ENCODE results near the gene PRRT1. TPM values are rescaled to one million over a fixed set of nuclear protein-coding genes. Genes with fewer than 3 reads are reported as not detected.

PRRT1 gene
- total RNA-seq, 1 donor from 2014 or later = not detected

GRCh38 chr6:32177183-32177787, 25.5 kb upstream of the PRRT1 start:
- Histone ChIP-seq H2AFZ (replicated peaks) (peak overlapping the region; percentile 42), H4K20me1 (ENCODE audit: low read depth) (peaks cover 31% of the 10 kb centered on the region), H3F3A (ENCODE audit: low read depth) (peaks cover 20% of the 10 kb centered on the region), H3K27ac (peak overlapping the region; percentile 93), H3K27me3 (no peaks in the 10 kb centered on the region), H3K4me1 (peaks cover 24% of the 10 kb centered on the region), H3K4me3 (peak overlapping the region; percentile 99), H3K9ac (peak overlapping the region; percentile 33), H3K79me2 (ENCODE audit: low read depth) (peaks cover 59% of the 10 kb centered on the region), H3K36me3 (no peaks in the 10 kb centered on the region), H3K4me2 (peak overlapping the region; percentile 93), H3K9me3 (ENCODE audit: low read depth) (no peaks in the 10 kb centered on the region)
- Mint-ChIP-seq H3K27ac (peak overlapping the region; percentile 90), H3K27me3 (ENCODE audit: insufficient read depth, low read depth) (peaks cover 9% of the 10 kb centered on the region), H3K4me1 (peaks cover 38% of the 10 kb centered on the region), H3K36me3 (peaks cover 13% of the 10 kb centered on the region), H3K4me3 (peak overlapping the region; percentile 97), H3K9me3 (no peaks in the 10 kb centered on the region)
- TF ChIP-seq CTCF (IDR thresholded peaks at IDR 0.05) = no peak
- TF ChIP-seq EZH2phosphoT487 (IDR thresholded peaks at IDR 0.05) = no peak
- no peak for TF ChIP-seq EZH2 (IDR thresholded peaks at IDR 0.05)
- DNase-seq (ENCODE audit: low spot score) = peak; percentile 83

GRCh38 chr6:32176476-32177182, 24.9 kb upstream of the PRRT1 start:
- H3K9me3 ChIP-seq (ENCODE audit: low read depth) = no peaks in the 10 kb centered on the region
- peaks cover 66% of the 10 kb centered on the region for H3K79me2 ChIP-seq (ENCODE audit: low read depth)
- peak overlapping the region; percentile 97 for H3K4me3 Mint-ChIP-seq
- peaks cover 13% of the 10 kb centered on the region for H3K36me3 Mint-ChIP-seq
- H3K9me3 Mint-ChIP-seq = no peaks in the 10 kb centered on the region
- H3K4me3 ChIP-seq = peak overlapping the region; percentile 99
- H3K4me1 Mint-ChIP-seq = peaks cover 38% of the 10 kb centered on the region
- peak overlapping the region; percentile 93 for H3K4me2 ChIP-seq
- peaks cover 20% of the 10 kb centered on the region for H3F3A ChIP-seq (ENCODE audit: low read depth)
- H2AFZ ChIP-seq (replicated peaks) = peak overlapping the region; percentile 42
- no peak for DNase-seq (ENCODE audit: low spot score)
- peaks cover 24% of the 10 kb centered on the region for H3K4me1 ChIP-seq
- H3K36me3 ChIP-seq = no peaks in the 10 kb centered on the region
- H3K27me3 Mint-ChIP-seq (ENCODE audit: insufficient read depth, low read depth) = peaks cover 9% of the 10 kb centered on the region
- no peaks in the 10 kb centered on the region for H3K27me3 ChIP-seq
- H3K9ac ChIP-seq = peak overlapping the region; percentile 40
- peak overlapping the region; percentile 93 for H3K27ac ChIP-seq
- H3K27ac Mint-ChIP-seq = peak overlapping the region; percentile 90
- TF ChIP-seq EZH2 (IDR thresholded peaks at IDR 0.05) (no peak), EZH2phosphoT487 (IDR thresholded peaks at IDR 0.05) (no peak), CTCF (IDR thresholded peaks at IDR 0.05) (no peak)
- H4K20me1 ChIP-seq (ENCODE audit: low read depth) = peaks cover 31% of the 10 kb centered on the region

- no peaks in the 10 kb centered on the region for H3K27me3 ChIP-seq
- H2AFZ ChIP-seq (replicated peaks) = no peak within 1 kb of the TSS
- H3K27ac Mint-ChIP-seq = peak within 1 kb of the TSS; percentile 90
- peak; percentile 97 for DNase-seq (ENCODE audit: low spot score)
- H3K4me3 Mint-ChIP-seq = peak within 1 kb of the TSS; percentile 97
- peaks cover 24% of the 10 kb centered on the region for H3K4me1 ChIP-seq
- peak within 1 kb of the TSS; percentile 97 for H3K9ac ChIP-seq
- H4K20me1 ChIP-seq (ENCODE audit: low read depth) = peaks cover 31% of the 10 kb centered on the region
- H3K79me2 ChIP-seq (ENCODE audit: low read depth) = peaks cover 67% of the 10 kb centered on the region
- peaks cover 18% of the 10 kb centered on the region for H3K36me3 Mint-ChIP-seq
- no peaks in the 10 kb centered on the region for H3K9me3 ChIP-seq (ENCODE audit: low read depth)
- H3K4me3 ChIP-seq = peak within 1 kb of the TSS; percentile 99
- peaks cover 38% of the 10 kb centered on the region for H3K4me1 Mint-ChIP-seq
- H3K9me3 Mint-ChIP-seq = no peaks in the 10 kb centered on the region
- peaks cover 20% of the 10 kb centered on the region for H3F3A ChIP-seq (ENCODE audit: low read depth)
- H3K4me2 ChIP-seq = peak within 1 kb of the TSS; percentile 93
- peaks cover 8% of the 10 kb centered on the region for H3K27me3 Mint-ChIP-seq (ENCODE audit: insufficient read depth, low read depth)
- H3K27ac ChIP-seq = peak within 1 kb of the TSS; percentile 93
- H3K36me3 ChIP-seq = no peaks in the 10 kb centered on the region
- TF ChIP-seq CTCF (IDR thresholded peaks at IDR 0.05) = no peak
- no peak for TF ChIP-seq EZH2phosphoT487 (IDR thresholded peaks at IDR 0.05)
- no peak for TF ChIP-seq EZH2 (IDR thresholded peaks at IDR 0.05)
Measured at GRCh38 chr6:32175711-32176475, 24.2 kb upstream of the PRRT1 start, which contains the start of gene AGPAT1. Gene AGPAT1 (minus strand): TSS chr6:32176084. CDS start chr6:32171496, 4,588 bp downstream.
